ENCODE results near the gene C6orf47.

C6orf47 gene

GRCh38 chr6:31661262-31662123 is 915 bp upstream of the C6orf47 start:
- DNase-seq (ENCODE audit: low read depth): no peak

GRCh38 chr6:31659649-31660380 is 763 bp downstream of the C6orf47 start:
- no peak for DNase-seq (ENCODE audit: low read depth)

- DNase-seq (ENCODE audit: low read depth): no peak
Observed at GRCh38 chr6:31658983-31659648, 1.5 kb downstream of the C6orf47 start.

- DNase-seq (ENCODE audit: low read depth): no peak
Observed at GRCh38 chr6:31658158-31658688, 2.4 kb downstream of the C6orf47 start.

DNA sequence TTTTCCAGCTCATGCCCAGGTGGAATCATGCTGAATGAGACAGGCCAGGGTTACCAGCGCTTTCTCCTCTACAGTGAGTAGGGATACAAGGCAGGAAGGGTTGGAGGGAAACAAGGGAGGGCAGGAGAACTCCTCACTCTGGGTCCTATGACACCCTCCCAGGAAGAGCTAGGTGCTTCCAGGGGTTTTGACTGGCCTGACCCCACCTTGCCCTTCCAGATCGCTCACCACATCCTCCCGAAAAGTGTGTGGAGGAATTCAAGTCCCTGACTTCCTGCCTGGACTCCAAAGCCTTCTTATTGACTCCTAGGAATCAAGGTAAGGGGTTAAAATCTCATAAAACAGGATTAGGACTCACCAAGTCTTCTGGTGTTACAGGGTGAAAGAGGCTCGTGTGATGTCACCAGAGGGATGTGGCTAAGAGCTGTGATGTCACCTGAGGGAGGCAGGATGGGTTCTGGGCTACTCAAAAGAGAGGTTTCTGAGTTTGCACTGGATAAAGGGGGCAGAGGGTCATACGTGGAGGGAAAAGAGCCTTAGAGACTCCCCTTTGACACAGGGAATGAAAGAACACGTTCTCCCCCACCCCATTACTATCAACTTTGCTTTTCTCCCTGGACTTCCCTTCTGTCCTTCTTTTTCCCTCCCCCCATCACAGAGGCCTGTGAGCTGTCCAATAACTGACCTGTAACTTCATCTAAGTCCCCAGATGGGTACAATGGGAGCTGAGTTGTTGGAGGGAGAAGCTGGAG is 3.0 kb downstream of the C6orf47 start:
- no peak for DNase-seq (ENCODE audit: low read depth)

- DNase-seq (ENCODE audit: low read depth): no peak
Observed at GRCh38 chr6:31655349-31656237, 5.0 kb downstream of the C6orf47 start, which contains the start of gene APOM. Gene APOM (plus strand): TSS chr6:31655894. CDS start chr6:31655967, 73 bp downstream.

- no peak for DNase-seq (ENCODE audit: low read depth)
Observed at GRCh38 chr6:31654574-31655348, 5.8 kb downstream of the C6orf47 start.

GRCh38 chr6:31652925-31653724 is 7.5 kb downstream of the C6orf47 start:
- peak; percentile 85 for DNase-seq (ENCODE audit: low read depth)

- peak; percentile 54 for DNase-seq (ENCODE audit: low read depth)
Observed at GRCh38 chr6:31651602-31652191, 8.9 kb downstream of the C6orf47 start.

GRCh38 chr6:31645325-31645724 is 15.3 kb downstream of the C6orf47 start:
- no peak for DNase-seq (ENCODE audit: low read depth)

DNA sequence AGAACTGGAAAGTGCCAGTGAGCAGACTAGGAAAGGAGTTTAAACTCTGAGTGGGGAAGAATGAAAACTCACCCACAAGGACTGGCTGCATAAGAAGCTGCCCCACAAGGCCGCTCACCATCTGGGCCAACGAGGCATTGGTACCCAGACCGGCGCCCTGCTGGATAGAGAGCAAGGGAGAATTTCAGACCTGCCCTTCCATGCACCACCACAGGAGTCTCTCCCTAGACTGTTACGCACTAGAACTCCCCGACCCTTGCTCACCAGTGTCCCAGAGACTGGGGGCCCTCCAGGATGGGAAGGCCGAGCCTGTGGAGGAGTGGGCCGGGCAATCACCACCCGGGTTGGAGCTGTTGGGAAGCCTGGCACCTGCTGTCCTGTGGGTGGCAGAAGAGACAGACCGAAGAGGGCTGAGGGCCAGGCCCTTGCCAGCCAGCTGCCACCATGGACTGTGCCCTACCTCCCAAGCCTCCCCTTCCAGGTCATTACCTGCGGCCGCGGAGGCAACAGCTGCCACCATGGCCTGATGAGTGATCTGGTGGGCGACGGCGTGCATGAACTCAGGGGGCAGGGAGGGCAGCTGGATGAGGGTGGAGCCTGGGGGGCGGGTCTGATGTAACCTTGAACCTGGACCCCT is 16.6 kb downstream of the C6orf47 start:
- no peak for DNase-seq (ENCODE audit: low read depth)

- DNase-seq (ENCODE audit: low read depth): no peak
Observed at GRCh38 chr6:31642798-31643570, 17.6 kb downstream of the C6orf47 start.

DNA sequence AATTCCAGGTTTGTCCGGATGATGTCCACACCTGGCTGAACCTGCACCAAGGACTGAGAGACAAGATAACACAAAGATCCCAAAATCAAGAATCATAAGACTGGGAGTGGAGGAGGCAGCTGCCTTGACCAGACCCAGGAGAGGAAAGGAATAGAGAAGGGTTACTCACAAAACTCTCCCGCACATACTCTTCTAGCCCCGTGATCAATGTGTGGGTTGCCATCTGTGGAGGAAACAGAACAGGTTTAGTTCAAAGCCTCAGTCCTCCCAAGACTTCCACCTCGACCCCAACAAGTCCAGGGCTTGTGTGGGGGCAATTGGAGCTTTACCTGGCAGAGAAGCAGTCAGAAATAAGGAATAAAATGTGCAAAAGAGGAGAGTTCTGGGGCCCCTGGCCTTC is 19.2 kb downstream of the C6orf47 start:
- DNase-seq (ENCODE audit: low read depth): no peak

- no peak for DNase-seq (ENCODE audit: low read depth)
Observed at GRCh38 chr6:31640612-31641011, 20.0 kb downstream of the C6orf47 start.

GRCh38 chr6:31639449-31639861 is 21.1 kb downstream of the C6orf47 start:
- DNase-seq (ENCODE audit: low read depth): no peak

DNA sequence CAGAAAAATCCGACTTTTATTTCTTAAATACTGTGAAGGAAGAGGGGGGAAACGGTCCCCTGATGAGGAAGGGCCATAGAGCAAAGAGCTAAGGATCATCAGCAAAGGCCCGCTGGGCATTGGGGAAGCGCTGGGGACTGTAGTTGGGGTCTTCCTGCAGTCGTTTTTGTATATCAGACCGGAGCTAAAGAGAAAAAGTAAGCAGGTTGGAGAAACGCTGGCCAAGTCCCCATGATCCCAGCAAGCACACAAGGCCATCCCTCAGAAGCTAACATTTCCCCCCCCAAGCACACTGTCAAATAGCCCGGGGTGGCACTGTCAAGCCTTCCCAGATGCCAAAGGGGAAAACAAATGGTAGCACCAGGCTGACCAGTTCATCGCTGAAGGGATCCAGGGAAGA is 21.5 kb downstream of the C6orf47 start:
- DNase-seq (ENCODE audit: low read depth): no peak

Measured in fibroblast of the conjunctiva (primary cell).